HK-2 (cell line): ENCODE measurements around the gene SOX10.

Source experiments
- DNase-seq: peaks from one replicate; pipeline ENCODE4 v3.0.0-alpha.2; 2018; ENCODE audit not compliant: unreplicated experiment

Gene SOX10

DNA sequence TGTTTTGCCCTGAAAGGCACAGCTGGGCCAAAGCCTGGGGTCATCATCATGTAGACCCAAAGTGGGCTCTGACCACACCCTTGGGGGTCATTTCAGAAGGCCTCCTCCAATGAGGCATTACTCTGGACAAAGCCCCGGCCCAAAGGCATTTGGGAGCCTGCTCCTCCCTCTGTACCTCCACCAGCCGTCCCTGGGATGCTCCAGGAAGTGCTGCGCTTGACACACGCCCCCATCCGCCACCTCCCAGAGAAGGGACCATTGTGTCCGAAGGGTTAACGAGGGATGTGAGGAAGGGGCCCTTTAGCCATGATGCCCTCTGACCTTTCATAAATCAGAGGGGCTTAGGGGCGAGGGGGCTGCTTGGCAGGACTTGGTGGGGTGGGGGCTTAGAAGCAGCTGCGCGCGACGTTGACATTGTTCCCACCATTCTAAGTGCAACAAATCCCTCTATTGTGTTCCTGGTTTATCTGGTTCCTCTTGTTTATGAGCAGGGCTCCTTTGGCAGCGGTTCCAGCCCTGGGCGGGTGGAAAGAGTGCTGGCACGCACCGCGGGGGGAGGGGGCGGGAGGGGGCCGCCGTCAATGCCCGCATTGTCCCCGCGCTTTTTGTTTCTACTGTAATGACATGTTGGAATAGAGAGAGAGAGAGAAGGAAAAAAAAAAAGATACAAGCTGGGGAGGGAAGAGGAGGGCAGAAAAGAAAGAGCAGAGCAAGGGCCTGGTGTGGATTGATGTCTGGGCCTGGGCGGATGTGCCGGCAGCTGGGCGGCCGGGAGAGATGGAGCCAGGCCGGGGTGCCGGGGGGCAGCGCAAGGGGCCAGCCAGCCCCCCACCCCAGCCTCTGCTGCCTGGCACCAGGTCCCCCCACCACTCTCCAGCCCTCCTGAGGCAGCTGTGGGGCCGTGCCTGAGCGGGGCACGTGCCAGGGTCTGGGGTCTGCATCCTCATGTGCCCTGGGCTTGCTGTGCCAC, 32.1 kb upstream of the SOX10 start:
- DNase-seq = no peak

- no peak for DNase-seq
Measured at GRCh38 chr22:38014083-38014482, 29.7 kb upstream of the SOX10 start.

- DNase-seq = no peak
Measured at GRCh38 chr22:38012604-38013072, 28.3 kb upstream of the SOX10 start.

DNA sequence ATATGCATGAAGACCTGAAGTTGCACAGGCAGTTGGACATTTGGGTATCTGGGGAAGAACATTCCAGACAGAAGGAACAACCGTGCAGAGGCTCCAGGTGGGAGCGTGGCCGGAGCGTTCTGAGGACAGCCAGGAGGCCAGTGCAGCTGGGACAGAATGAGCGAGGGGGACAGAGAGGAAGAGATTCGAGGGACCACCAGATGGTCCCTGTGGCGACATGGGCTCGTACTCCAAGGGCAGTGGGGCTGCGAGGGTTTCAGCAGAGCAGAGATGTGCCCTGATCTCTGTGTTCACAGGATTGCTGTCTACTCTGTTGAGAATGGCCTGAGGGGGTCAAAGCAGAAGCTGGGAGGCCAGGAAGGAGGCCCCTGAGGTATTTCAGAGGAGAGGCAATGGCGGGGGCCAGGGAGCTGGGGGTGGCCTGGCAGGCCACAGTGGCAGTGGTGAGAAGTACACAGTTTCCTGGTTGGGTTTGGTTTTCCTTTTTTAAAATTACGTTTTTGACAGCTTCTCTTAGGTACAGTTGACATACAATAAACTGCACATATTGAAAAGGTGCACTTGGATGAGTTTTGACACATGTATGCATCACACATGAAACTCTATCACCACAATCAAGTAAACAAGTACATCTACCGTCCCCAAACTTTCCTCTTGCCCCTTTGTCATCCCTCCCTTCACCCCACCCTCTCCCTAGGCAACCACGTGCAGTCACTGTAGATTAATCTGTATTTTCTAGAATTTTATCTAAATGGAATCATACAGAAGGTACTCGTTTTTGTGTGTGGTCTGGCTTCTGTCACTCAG, 24.8 kb upstream of the SOX10 start:
- DNase-seq = no peak

DNA sequence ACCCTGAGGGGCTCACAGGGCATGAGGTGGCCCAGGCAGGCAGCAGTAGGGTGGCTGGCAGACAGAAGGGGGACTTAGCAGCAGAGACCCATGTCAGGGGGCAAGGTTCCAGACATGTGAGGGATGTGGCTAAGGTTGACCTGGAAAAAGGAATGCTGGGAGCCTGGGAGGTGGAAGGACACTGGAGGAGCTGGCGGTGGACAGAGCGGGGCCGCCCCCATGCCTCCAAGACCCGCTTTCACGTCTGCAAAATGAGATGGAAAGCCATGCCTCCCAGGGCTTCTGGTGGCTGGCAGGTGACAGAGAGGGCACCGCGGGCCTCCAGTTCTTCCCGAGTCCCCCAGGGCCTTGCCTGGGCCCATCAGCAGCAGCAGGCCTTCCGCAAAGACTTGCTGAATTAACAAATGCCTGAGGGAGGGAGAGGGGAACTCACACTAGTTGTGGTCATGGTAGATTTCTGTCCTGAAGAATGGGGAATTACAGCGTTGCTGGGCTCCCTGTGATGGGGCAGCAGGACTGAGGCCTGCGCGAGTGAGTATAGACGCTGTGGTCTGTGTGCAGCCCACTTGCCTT, 23.1 kb upstream of the SOX10 start:
- DNase-seq = no peak

DNA sequence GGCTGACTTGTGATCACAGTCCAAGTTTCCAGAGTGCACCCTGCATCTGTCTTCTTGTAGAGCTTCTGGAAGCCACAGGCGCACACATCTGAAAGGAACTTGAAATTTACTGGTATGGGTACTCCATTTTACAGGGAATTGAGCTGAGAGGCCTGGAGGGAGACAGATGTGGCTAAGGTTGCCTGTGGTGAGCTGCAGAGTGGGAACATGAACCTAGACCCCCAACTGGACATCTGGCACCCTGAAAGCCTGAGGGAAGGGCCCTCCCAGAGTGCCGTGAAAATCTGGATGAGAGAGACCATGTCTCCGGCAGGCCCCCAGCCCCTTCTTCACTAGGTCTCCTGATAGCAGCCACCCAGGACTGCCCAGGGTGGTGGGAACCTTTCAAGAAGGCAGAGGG, 22.6 kb upstream of the SOX10 start:
- no peak for DNase-seq

DNA sequence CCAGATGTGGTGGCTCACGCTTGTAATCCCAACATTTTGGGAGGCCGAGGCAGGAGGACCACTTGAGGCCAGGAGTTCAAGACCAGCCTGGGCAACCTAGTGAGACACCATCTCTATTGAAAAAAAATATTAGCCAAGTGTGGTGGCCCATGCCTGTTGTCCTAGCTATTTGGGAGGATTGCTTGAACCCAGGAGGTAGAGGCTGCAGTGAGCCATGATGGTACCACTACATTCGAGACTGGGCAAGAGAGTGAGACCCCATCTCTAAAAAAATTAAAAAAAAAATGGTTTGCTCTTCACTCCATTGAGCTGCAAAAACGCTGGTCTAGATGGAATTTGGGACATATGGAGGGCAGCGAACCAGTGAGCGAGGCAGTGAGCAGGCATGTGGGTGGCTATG, 21.6 kb upstream of the SOX10 start:
- DNase-seq = no peak

DNA sequence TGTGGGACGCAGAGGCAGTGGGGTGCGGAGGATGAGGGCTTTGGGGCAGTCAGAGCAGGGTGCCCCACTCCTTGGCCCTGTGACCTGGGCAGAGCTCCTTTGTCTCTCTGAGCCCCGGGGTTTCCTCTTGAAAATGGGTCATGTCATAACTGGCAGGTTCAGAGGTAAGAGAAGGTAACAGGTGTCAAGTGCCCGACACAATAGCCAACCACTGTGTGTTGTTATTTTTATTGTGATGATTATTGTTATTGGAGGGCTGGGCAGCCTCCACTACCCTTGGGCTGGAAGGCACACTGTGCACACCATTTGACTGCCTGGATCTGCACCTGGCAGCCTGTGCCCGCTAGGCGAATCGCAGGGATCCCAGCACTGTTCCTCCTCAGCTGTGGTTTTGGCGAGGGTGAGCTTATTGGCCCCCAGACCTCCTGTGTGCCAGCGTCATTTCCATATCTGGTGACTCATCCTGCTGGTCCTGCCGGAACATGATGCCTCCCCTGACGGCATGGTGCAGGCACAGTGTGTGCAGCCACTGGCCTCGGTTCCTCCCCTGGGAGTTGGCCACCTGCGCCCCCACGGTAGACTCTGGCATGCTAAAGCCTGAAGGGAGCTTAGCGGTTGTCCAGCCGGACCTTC, 15.4 kb upstream of the SOX10 start:
- no peak for DNase-seq

GRCh38 chr22:37999236-37999635, 14.9 kb upstream of the SOX10 start:
- DNase-seq = no peak

DNA sequence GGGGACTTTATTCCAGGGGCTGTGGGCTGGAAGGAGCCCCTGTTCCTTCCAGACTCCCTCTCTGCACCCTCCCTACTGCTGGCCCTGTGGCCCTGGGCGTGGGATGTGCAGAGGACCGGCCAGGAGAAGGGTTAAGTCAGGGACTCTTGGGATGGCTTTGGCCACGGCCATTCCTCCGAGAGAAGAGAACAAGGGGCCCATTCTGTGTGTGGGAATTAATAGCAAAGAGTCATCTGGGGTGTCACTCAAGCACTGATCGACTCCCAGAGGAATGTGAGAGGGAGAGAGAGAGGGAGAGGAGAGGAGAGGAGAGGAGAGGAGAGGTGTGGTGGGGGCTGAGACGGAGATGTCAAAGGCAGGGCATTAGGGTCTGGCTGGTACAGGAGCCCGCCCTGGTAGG, 14.2 kb upstream of the SOX10 start:
- DNase-seq = no peak

GRCh38 chr22:37996515-37997246, 12.3 kb upstream of the SOX10 start:
- no peak for DNase-seq

DNA sequence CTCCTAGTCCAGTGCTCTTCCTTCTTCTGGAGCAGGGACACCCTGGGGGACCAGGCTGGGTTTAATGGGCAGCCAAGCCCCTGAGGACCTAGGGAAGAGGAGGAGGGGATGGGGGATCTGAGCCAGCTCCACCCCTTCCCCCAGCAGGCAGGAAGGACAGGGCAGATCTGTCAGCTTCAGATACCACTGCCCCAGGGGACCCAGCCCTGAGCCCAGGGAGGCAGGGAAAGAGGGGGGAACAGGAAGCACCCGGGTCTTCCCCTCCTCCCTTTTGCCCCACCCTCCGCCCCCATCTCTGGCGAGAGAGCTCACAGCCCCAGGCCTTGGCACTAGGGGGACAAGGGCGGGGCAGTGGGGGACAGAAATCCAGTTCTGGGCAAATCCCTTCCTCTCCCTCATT, 11.7 kb upstream of the SOX10 start:
- no peak for DNase-seq

DNA sequence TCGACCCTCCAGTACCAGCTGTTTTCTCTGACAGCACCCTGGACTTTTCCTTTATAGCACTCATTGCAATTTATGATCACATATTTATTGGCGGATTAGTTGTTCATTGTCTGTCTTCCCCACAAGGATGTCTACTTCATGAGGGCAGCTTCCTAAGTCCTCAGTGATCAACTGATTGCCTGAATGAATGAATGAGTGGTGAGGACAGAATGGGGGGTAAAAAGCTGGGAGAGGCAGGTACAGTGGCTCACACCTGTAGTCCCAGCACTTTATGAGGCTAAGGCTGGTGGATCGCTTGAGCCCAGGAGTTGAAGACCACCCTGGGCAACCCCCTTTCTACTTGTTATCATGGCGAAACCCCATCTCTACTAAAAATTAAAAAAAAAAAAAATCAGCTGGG, 11.1 kb upstream of the SOX10 start:
- no peak for DNase-seq

DNA sequence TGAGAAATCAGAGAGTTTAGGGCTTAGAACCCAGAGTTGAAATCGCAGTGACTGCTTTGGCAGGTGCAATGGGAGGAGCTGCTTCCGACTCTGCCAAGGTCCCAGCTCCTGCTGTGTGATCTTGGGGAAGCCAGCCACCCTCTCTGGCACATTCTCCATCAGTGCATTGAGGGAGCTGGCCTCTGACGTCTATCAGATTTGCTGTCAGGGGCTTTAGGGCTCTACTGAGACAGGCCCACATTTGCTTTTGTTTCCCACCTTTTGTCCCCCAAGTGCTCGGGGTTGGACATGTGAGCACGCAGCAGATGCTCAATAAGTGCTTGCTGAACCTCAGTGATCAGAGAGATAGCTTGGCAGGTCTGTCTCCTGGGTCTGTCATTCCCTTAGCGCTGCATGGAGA, 10.6 kb upstream of the SOX10 start:
- no peak for DNase-seq

- DNase-seq = no peak
Measured at GRCh38 chr22:37994049-37994448, 9.7 kb upstream of the SOX10 start.

GRCh38 chr22:37991731-37992442, 7.5 kb upstream of the SOX10 start:
- DNase-seq = no peak

DNA sequence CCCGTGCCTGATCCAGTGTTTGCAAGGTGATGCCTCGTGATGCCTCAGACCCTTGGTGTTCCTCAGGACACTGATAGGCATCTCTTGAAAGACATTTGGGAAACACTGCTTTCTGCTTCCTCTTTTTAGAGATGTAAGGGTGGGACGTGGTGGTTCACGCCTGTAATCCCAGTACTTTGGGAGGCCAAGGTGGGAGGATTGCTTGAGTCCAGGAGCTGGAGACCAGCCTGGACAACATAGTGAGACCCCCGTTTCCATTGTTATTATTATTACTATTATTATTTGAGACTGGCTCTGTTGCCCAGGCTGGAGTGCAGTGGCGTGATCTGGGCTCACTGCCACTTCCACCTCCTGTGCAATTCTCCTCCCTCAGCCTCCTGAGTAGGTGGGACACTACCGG, 6.5 kb upstream of the SOX10 start:
- no peak for DNase-seq

DNA sequence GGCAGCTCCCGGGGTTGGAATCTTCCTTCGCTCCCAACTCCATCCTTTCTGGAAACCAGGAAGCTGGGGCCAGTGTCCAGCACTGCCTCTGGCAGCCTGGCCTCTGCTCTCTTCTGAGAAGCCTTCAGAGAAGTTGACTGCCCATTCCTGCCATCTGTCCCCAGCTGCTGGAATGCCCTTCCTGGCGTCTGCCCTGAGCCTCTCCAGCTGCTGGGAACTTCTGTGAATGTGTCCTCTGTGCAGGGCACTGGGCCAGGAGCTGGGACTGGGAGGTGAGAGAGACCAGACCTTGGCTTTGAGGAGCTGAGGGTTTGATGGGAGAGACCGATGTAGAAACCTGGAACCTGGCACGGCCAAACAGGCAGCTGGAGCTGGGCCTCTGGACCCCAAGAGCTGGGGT, 5.9 kb upstream of the SOX10 start:
- no peak for DNase-seq

DNA sequence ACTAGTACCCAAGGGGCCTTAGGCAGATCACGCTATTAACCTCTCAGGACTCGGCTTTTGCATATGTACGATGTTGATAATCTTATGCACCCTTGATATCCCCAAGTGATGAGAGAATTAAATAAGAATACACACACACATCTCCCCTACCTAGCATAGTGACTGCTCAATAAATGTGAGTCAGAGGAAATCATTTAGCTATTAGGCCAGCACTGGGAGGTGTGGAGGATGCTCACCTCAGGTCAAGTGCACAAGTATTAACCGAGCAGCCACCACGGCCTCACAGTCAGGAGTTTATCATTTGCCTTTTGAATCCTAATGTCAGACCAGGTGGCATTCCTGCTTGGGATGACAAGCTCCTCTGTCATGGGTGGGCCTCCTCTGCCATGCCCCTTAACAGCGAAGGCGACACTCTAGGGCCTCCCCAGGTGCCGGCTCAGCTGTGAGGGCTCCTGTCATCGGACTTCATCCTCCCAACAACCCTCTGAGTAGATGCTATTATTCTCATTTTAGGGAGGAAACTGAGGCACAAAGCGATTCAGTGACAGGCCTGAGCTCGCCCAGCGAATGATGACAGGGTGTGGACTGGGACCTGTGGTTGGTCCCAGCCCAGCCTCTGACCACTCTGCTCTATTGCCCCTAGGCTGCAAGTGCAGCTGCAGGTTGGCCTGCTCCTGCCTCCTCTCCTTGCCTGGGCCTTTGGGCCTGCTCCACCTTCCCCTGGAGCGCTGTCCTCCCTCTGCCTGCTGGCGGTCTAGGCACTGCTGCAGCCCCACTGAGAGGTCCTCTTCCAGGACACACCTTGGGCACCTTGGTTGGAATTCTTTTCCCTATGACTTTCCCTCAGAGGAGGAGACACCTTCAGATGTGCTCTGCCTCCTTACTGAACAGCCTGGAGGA, 5.0 kb upstream of the SOX10 start:
- no peak for DNase-seq

DNA sequence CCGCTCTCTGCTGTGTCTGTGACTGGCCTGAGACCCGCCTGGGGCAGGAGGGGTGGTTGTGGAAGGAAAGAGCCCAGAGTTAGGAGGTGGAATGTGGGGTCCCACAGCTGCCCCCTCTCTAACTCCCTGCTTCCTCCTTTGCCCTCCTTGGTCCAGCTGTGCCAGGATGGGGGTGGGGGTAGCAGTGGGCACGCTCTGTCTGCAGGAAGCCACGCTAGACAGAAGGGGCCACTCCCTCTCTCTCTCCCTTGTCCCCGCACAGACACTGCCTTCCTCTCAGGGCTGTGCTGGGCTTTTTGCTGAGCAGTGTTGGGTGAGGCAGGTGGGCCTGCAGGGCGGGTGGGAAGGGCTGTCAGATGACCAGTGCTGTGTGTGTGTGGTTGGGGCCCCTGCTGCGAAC, 2.0 kb upstream of the SOX10 start:
- no peak for DNase-seq
